C4-2B (cell line): Measurements from ENCODE around the gene MAP7D2.
A peak's percentile ranks its signal among the peaks of the same experiment; 100 is the strongest.

Source experiments
- H3K27ac ChIP-seq: fragments of 450-650 bp; 2 replicates; pipeline ENCODE4 v1.5.1; 2017
- CTCF ChIP-seq: fragments of 450-650 bp; conservative IDR thresholded peaks from 2 replicates; pipeline ENCODE4 v1.5.1; 2017; ENCODE audit warnings: mild to moderate bottlenecking
- ZFX ChIP-seq: fragments of 450-650 bp; IDR thresholded peaks from 2 replicates; pipeline ENCODE4 v1.6.1; 2017

MAP7D2 gene

GRCh38 chrX:20066968-20067708 is 49.6 kb downstream of the MAP7D2 start:
- no peak overlapping the region; the same call in 1 of the 2 replicates for H3K27ac ChIP-seq
- peak; percentile 71 for TF ChIP-seq CTCF
- TF ChIP-seq ZFX, result no peak

- TF ChIP-seq ZFX (no peak), CTCF (peak; percentile 24)
- no peak overlapping the region for H3K27ac ChIP-seq
Observed at GRCh38 chrX:20063716-20064351, 52.9 kb downstream of the MAP7D2 start.

- no peak for TF ChIP-seq ZFX
- TF ChIP-seq CTCF, result no peak
Observed at GRCh38 chrX:20063153-20063552, 53.6 kb downstream of the MAP7D2 start.

GRCh38 chrX:20061855-20062254 is 54.9 kb downstream of the MAP7D2 start:
- H3K27ac ChIP-seq, result no peak overlapping the region
- TF ChIP-seq CTCF (no peak), ZFX (no peak)

More at GRCh38 chrX:20063153-20063552, 53.6 kb downstream of the MAP7D2 start:
- no peak overlapping the region for H3K27ac ChIP-seq

GRCh38 chrX:20060961-20061748 is 55.6 kb downstream of the MAP7D2 start:
- no peak overlapping the region for H3K27ac ChIP-seq
- no peak for TF ChIP-seq CTCF
- TF ChIP-seq ZFX, result no peak

GRCh38 chrX:20059467-20060128 is 57.1 kb downstream of the MAP7D2 start:
- no peak overlapping the region for H3K27ac ChIP-seq
- no peak for TF ChIP-seq ZFX
- no peak for TF ChIP-seq CTCF
